IMR-90 (cell line): Measurements from ENCODE around the gene PRPSAP1. TPM values are rescaled to one million over a fixed set of nuclear protein-coding genes. Genes with fewer than 3 reads are reported as not detected.

Experiments
- ATAC-seq: fragments of 200-7000 bp; cut with Tn5 transposase; 2 replicates; pipeline ENCODE4 v1.9.1; 2020; ENCODE audit warnings: low read depth, mild to moderate bottlenecking, moderate library complexity
- BruUV-seq: library from RNA; stranded (reverse); fragments of 400-500 nt; replicated peaks from 2 replicates; lab custom pipeline; 2021; lab: Mats Ljungman, UMichigan
- CTCF ChIA-PET: fragments of 300-600 bp; formaldehyde crosslinking; extraction: SDS; loops from one replicate; lab custom pipeline; 2021; ENCODE audit warnings: antibody characterized with exemption; lab: Yijun Ruan, JAX
- POLR2A ChIA-PET: fragments of 300-600 bp; sonication (Branson Sonifier 250); formaldehyde crosslinking; loops from one replicate; lab custom pipeline; 2022; ENCODE audit warnings: antibody characterized with exemption; ENCODE audit not compliant: unreplicated experiment; lab: Charles Lee
- DNase-seq: peaks from one replicate; pipeline ENCODE4 v3.0.0; 2013
- H2AFZ ChIP-seq: replicated peaks from 2 replicates; pipeline ENCODE3; 2013; ENCODE audit warnings: low read length, mild to moderate bottlenecking; ENCODE audit not compliant: poor library complexity
- H2AK5ac ChIP-seq: 2 replicates; pipeline ENCODE4 v1.6.1; 2013; ENCODE audit warnings: low read depth, low read length, inconsistent platforms
- H2AK9ac ChIP-seq: replicated peaks from 2 replicates; pipeline ENCODE3; 2013; ENCODE audit warnings: mild to moderate bottlenecking, low read depth, low read length, moderate library complexity; ENCODE audit not compliant: poor library complexity
- H2BK120ac ChIP-seq: 2 replicates; pipeline ENCODE4 v1.6.1; 2013; ENCODE audit warnings: low read depth, low read length, inconsistent platforms
- H2BK15ac ChIP-seq: 3 replicates; pipeline ENCODE4 v1.6.1; 2013; ENCODE audit warnings: low read depth, low read length, inconsistent platforms
- H2BK20ac ChIP-seq: 2 replicates; pipeline ENCODE4 v1.6.1; 2013; ENCODE audit warnings: low read depth, mild to moderate bottlenecking, inconsistent platforms, low read length, moderate library complexity
- H2BK5ac ChIP-seq: 2 replicates; pipeline ENCODE4 v1.6.1; 2013; ENCODE audit warnings: mild to moderate bottlenecking, low read depth, low read length, inconsistent platforms; ENCODE audit not compliant: poor library complexity, severe bottlenecking
- H3K14ac ChIP-seq: replicated peaks from 2 replicates; pipeline ENCODE4 v1.6.1; 2013; ENCODE audit warnings: low read depth, low read length, inconsistent platforms
- H3K18ac ChIP-seq: 2 replicates; pipeline ENCODE4 v1.6.1; 2013; ENCODE audit warnings: low read depth, low read length, control low read depth
- H3K23ac ChIP-seq: 2 replicates; pipeline ENCODE4 v1.6.1; 2013; ENCODE audit warnings: low read depth, low read length, inconsistent platforms
- H3K27ac ChIP-seq: 2 replicates; pipeline ENCODE4 v1.5.1; 2013; ENCODE audit warnings: mild to moderate bottlenecking, control low read depth, low read length; ENCODE audit not compliant: insufficient read depth
- H3K27me3 ChIP-seq: 2 replicates; pipeline ENCODE4 v1.6.1; 2013; ENCODE audit warnings: low read length; ENCODE audit not compliant: control insufficient read depth, insufficient read depth
- H3K36me3 ChIP-seq: 2 replicates; pipeline ENCODE4 v1.6.1; 2013; ENCODE audit warnings: low read length, mixed read lengths; ENCODE audit not compliant: control insufficient read depth, insufficient read depth
- H3K4ac ChIP-seq: 2 replicates; pipeline ENCODE4 v1.6.1; 2013; ENCODE audit warnings: low read depth, low read length, inconsistent platforms
- H3K4me1 ChIP-seq: 2 replicates; pipeline ENCODE4 v1.6.1; 2013; ENCODE audit warnings: low read length, mixed read lengths; ENCODE audit not compliant: control insufficient read depth, insufficient read depth
- H3K4me2 ChIP-seq: 2 replicates; pipeline ENCODE4 v1.6.1; 2013; ENCODE audit warnings: low read depth, mild to moderate bottlenecking, control low read depth, low read length, moderate library complexity
- H3K4me3 ChIP-seq: 2 replicates; pipeline ENCODE4 v1.5.1; 2013; ENCODE audit warnings: low read depth, mild to moderate bottlenecking, control low read depth, low read length, moderate library complexity; ENCODE audit not compliant: insufficient read depth
- H3K56ac ChIP-seq: 2 replicates; pipeline ENCODE4 v1.6.1; 2013; ENCODE audit warnings: low read length, inconsistent platforms; ENCODE audit not compliant: insufficient read depth; ENCODE audit errors: extremely low read depth
- H3K79me1 ChIP-seq, 2 experiments: 2 replicates each; pipeline ENCODE4 v1.6.1; 2013; ENCODE audit warnings: low read length in 2 of 2, inconsistent platforms in 1 of 2, low read depth in 1 of 2
- H3K9ac ChIP-seq: 2 replicates; pipeline ENCODE4 v1.6.1; 2013; ENCODE audit warnings: low read depth, low read length, control low read depth
- H3K9me1 ChIP-seq: 2 replicates; pipeline ENCODE4 v1.6.1; 2013; ENCODE audit warnings: low read length, inconsistent platforms; ENCODE audit not compliant: insufficient read depth
- H3K9me3 ChIP-seq: 2 replicates; pipeline ENCODE4 v1.6.1; 2013; ENCODE audit warnings: low read length; ENCODE audit not compliant: control insufficient read depth, insufficient read depth
- H4K20me1 ChIP-seq: 2 replicates; pipeline ENCODE4 v1.6.1; 2013; ENCODE audit warnings: low read length, inconsistent platforms; ENCODE audit not compliant: insufficient read depth
- H4K5ac ChIP-seq: 2 replicates; pipeline ENCODE4 v1.6.1; 2013; ENCODE audit warnings: mild to moderate bottlenecking, low read depth, low read length, control low read depth
- H4K8ac ChIP-seq, 2 experiments: 2 replicates each; pipeline ENCODE4 v1.6.1; 2013; ENCODE audit warnings: low read depth in 2 of 2, low read length in 2 of 2, control low read depth in 1 of 2, inconsistent platforms in 1 of 2
- H4K91ac ChIP-seq: 2 replicates; pipeline ENCODE4 v1.6.1; 2013; ENCODE audit warnings: low read depth, low read length, inconsistent platforms; ENCODE audit not compliant: insufficient read depth
- BHLHE40 ChIP-seq: fragments of 150-350 bp; IDR thresholded peaks from 2 replicates; pipeline ENCODE4 v1.6.1; 2016; ENCODE audit warnings: mild to moderate bottlenecking, low read depth, low read length
- CEBPB ChIP-seq: IDR thresholded peaks from 2 replicates; pipeline ENCODE4 v1.6.1; 2012; ENCODE audit warnings: low read depth, low read length, improper control_type of control experiment
- CHD1 ChIP-seq: IDR thresholded peaks from 2 replicates; pipeline ENCODE4 v1.6.1; 2012; ENCODE audit warnings: low read depth, low read length, improper control_type of control experiment
- CTCF ChIP-seq: conservative IDR thresholded peaks from 2 replicates; pipeline ENCODE4 v1.5.1; 2012; ENCODE audit warnings: mild to moderate bottlenecking, low read depth, low read length, improper control_type of control experiment
- ELK1 ChIP-seq: fragments of 150-350 bp; IDR thresholded peaks from 2 replicates; pipeline ENCODE4 v1.6.1; 2016; ENCODE audit warnings: low read depth, mild to moderate bottlenecking, low read length, moderate library complexity, borderline replicate concordance
- FOS ChIP-seq: fragments of 150-350 bp; IDR thresholded peaks from 2 replicates; pipeline ENCODE4 v1.6.1; 2016; ENCODE audit warnings: low read depth, low read length
- MAFK ChIP-seq: IDR thresholded peaks from 2 replicates; pipeline ENCODE4 v1.6.1; 2012; ENCODE audit warnings: low read depth, low read length, improper control_type of control experiment
- MXI1 ChIP-seq: IDR thresholded peaks from 2 replicates; pipeline ENCODE4 v1.6.1; 2012; ENCODE audit warnings: low read depth, mild to moderate bottlenecking, low read length, moderate library complexity, borderline replicate concordance
- NFE2L2 ChIP-seq: fragments of 150-350 bp; IDR thresholded peaks from 2 replicates; pipeline ENCODE4 v1.6.1; 2016; ENCODE audit warnings: low read depth, mild to moderate bottlenecking, low read length
- POLR2A ChIP-seq: IDR thresholded peaks from 2 replicates; pipeline ENCODE4 v1.6.1; 2012; ENCODE audit warnings: mild to moderate bottlenecking, low read depth, low read length
- RAD21 ChIP-seq: IDR thresholded peaks from 2 replicates; pipeline ENCODE4 v1.6.1; 2012; ENCODE audit warnings: low read length, improper control_type of control experiment
- RCOR1 ChIP-seq: IDR thresholded peaks from 2 replicates; pipeline ENCODE4 v1.6.1; 2012; ENCODE audit warnings: mild to moderate bottlenecking, low read length, improper control_type of control experiment; ENCODE audit not compliant: insufficient replicate concordance
- RFX5 ChIP-seq: IDR thresholded peaks from 2 replicates; pipeline ENCODE4 v1.8.0; 2012; ENCODE audit warnings: low read depth, mild to moderate bottlenecking, low read length, moderate library complexity
- SMC3 ChIP-seq: fragments of 150-350 bp; IDR thresholded peaks from 2 replicates; pipeline ENCODE4 v1.6.1; 2016; ENCODE audit warnings: low read depth, mild to moderate bottlenecking, antibody characterized with exemption, low read length, moderate library complexity
- WGBS, 2 experiments: methylation state at CpG; one replicate each; pipeline versions ENCODE4 v1.1.5 to v1.1.7; 2013; ENCODE audit warnings: missing lambda C conversion rate in 2 of 2; ENCODE audit not compliant: insufficient read length in 1 of 2; ENCODE audit errors: extremely low coverage in 2 of 2; 5-methylcytosine and 5-hydroxymethylcytosine counted together
- dilution Hi-C: fragments of 300-500 bp; cut with HindIII; formaldehyde crosslinking; loops from one replicate; pipeline ENCODE4 v1.14.3; 2018; ENCODE audit warnings: low sequenced_read_pairs; ENCODE audit not compliant: unreplicated experiment
- in situ Hi-C: fragments of 300-500 bp; cut with MboI; formaldehyde crosslinking; loops from 3 replicates; pipeline ENCODE4 v1.14.3; 2019; ENCODE audit warnings: low sequenced_read_pairs, inconsistent platforms, mixed read lengths
- intact Hi-C: fragments of 100-400 bp; cut with micrococcal nuclease; formaldehyde crosslinking; loops from 2 replicates; pipeline ENCODE4 v1.10.0; 2022
- polyA plus RNA-seq, 3 experiments: library from polyadenylated mRNA; depleted of rRNA; stranded (reverse); fragments of >200 nt; gene quantifications; 2 replicates each; pipeline ENCODE4 v1.2.3, GENCODE V29; 2012; ENCODE audit warnings: low replicate concordance in 1 of 3
- total RNA-seq: library from RNA; depleted of rRNA; stranded (reverse); fragments of >200 nt; gene quantifications from 2 replicates; pipeline ENCODE4 v1.2.3, GENCODE V29; 2012
- TF ChIP-seq, protein P1 (sequence below): fragments of 150-350 bp; IDR thresholded peaks from 2 replicates; pipeline ENCODE4 v1.6.1; 2017; ENCODE audit warnings: mild to moderate bottlenecking, antibody characterized with exemption, low read length, low read depth

PRPSAP1 gene
- total and polyA plus RNA-seq, 2 of the 4 experiments (the other 2 are of a cell fraction) = 34.4 to 48.6 TPM

DNA sequence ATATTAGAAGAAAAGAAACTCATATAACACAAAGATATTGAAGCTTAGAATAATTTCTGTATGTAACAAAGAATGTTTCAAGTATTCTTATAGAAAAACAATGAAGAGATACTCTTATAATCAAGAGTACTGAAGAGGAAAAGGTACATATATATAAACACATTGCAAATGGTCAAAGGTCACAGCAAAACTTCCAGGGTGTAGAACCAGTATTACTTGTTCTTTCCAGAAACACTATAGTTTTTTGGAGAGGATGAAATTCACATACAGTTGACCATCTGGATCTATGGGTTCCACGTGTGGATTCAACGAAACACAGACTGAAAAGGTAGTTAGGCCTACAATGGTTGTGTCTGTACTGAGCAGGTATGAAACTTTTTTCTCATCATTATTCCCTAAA, 22.6 kb downstream of the PRPSAP1 start:
- ATAC-seq (no peak), DNase-seq (no peak)
- BruUV-seq = no TSS peak
- no peak overlapping the region for H2AK9ac ChIP-seq
- H3K4me2 ChIP-seq = no peak overlapping the region
- no peak overlapping the region for H3K9ac ChIP-seq
- peaks cover 20% of the 10 kb centered on the region for H3K9me1 ChIP-seq
- H3K27me3 ChIP-seq = no peaks in the 10 kb centered on the region
- no peak overlapping the region for H4K5ac ChIP-seq
- H3K18ac ChIP-seq = no peak overlapping the region
- no peak overlapping the region for H2AFZ ChIP-seq
- no CpG with 5 or more reads among the region's 2 CpGs for WGBS, 2 experiments
- H3K56ac ChIP-seq = no peak overlapping the region
- H3K4me3 ChIP-seq = no peak overlapping the region
- H3K4ac ChIP-seq = no peak overlapping the region
- H2BK5ac ChIP-seq = no peak overlapping the region
- no peak overlapping the region for H3K27ac ChIP-seq
- peaks cover 19 to 40% of the 10 kb centered on the region in 2 experiments for H3K79me1 ChIP-seq
- ChIA-PET CTCF (no interaction called here), POLR2A (no interaction called here)
- in situ Hi-C loops = no loop called here
- H3K14ac ChIP-seq = no peak overlapping the region
- H2BK15ac ChIP-seq = no peak overlapping the region
- no peak overlapping the region for H4K8ac ChIP-seq
- no peak for TF ChIP-seq RCOR1
- TF ChIP-seq RAD21 = no peak
- TF ChIP-seq RFX5 = no peak
- no peak for TF ChIP-seq ELK1
- no peak for TF ChIP-seq MAFK
- no peak for TF ChIP-seq POLR2A
- no peak for TF ChIP-seq SMC3
- no peak for TF ChIP-seq FOS
- no peak for TF ChIP-seq BHLHE40
- TF ChIP-seq CHD1 = no peak
- no peak for TF ChIP-seq NFE2L2
- TF ChIP-seq, protein P1, sequence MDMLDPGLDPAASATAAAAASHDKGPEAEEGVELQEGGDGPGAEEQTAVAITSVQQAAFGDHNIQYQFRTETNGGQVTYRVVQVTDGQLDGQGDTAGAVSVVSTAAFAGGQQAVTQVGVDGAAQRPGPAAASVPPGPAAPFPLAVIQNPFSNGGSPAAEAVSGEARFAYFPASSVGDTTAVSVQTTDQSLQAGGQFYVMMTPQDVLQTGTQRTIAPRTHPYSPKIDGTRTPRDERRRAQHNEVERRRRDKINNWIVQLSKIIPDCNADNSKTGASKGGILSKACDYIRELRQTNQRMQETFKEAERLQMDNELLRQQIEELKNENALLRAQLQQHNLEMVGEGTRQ = no peak
- no peak for TF ChIP-seq CEBPB
- no peak for TF ChIP-seq MXI1
- TF ChIP-seq CTCF = no peak
- no peak overlapping the region for H4K91ac ChIP-seq
- dilution Hi-C loops = no loop called here
- intact Hi-C loops = no loop called here
- no peak overlapping the region for H3K23ac ChIP-seq
- peaks cover 14% of the 10 kb centered on the region for H4K20me1 ChIP-seq
- H3K36me3 ChIP-seq = peaks cover 23% of the 10 kb centered on the region
- H2BK20ac ChIP-seq = no peak overlapping the region
- peaks cover 5% of the 10 kb centered on the region for H3K4me1 ChIP-seq
- no peaks in the 10 kb centered on the region for H3K9me3 ChIP-seq
- no peak overlapping the region for H2BK120ac ChIP-seq
- no peak overlapping the region for H2AK5ac ChIP-seq
